ENCODE data around the gene TMEM150B. TPM values are rescaled to one million over a fixed set of nuclear protein-coding genes. Genes with fewer than 3 reads are reported as not detected.

The TMEM150B gene
- total RNA-seq, 1 experiment from 2014 or later, result 1.6 TPM

GRCh38 chr19:55373306-55373992 is 48.3 kb upstream of the TMEM150B start:
- ChIA-PET CTCF (no interaction called here), POLR2A (interaction anchor here (0.5 to 1.2 kb wide), 5 partner anchors 10 to 103 kb away, joined by 3 to 10 read pairs (median 4); partner anchors contain the start of genes KMT5C, TMEM238 and ZNF628)
- Mint-ChIP-seq H3K27me3 (ENCODE audit: insufficient read depth, unreplicated experiment) (peaks cover 7% of the 10 kb centered on the region), H3K4me1 (ENCODE audit: low read depth, unreplicated experiment) (peaks cover 35% of the 10 kb centered on the region), H3K9me3 (ENCODE audit: unreplicated experiment) (no peaks in the 10 kb centered on the region), H3K4me3 (ENCODE audit: unreplicated experiment) (peak overlapping the region; percentile 66), H3K27ac (ENCODE audit: unreplicated experiment) (peak overlapping the region; percentile 56), H3K36me3 (ENCODE audit: insufficient read depth, unreplicated experiment) (peaks cover 38% of the 10 kb centered on the region)
- Histone ChIP-seq H3K4me1 (peaks cover 43% of the 10 kb centered on the region), H3K9me3 (no peaks in the 10 kb centered on the region), H3K27me3 (replicated peaks; ENCODE audit: control insufficient read depth, insufficient read depth, low read length) (no peaks in the 10 kb centered on the region; the same call in none of the 2 replicates), H3K36me3 (ENCODE audit: control insufficient read depth, insufficient read depth, low read length) (no peaks in the 10 kb centered on the region), H3K4me3 (ENCODE audit: low read depth, low read length) (no peak overlapping the region)
- intact Hi-C loops (cut with micrococcal nuclease; ENCODE audit: unreplicated experiment), result no loop called here
- DNase-seq, result peak; percentile 37 to 67
- no peak for TF ChIP-seq CTCF (IDR thresholded peaks at IDR 0.05; ENCODE audit: insufficient read depth in 1 of 2, low read depth in 1 of 2, low read length in 1 of 2, severe bottlenecking in 1 of 2, unreplicated experiment in 1 of 2)
- BruUV-seq (replicated peaks), result no TSS peak

GRCh38 chr19:55372316-55373081 is 47.4 kb upstream of the TMEM150B start:
- no peak overlapping the region for H3K4me3 ChIP-seq (ENCODE audit: low read depth, low read length)
- H3K27me3 ChIP-seq (replicated peaks; ENCODE audit: control insufficient read depth, insufficient read depth, low read length), result no peaks in the 10 kb centered on the region; the same call in none of the 2 replicates
- H3K36me3 Mint-ChIP-seq (ENCODE audit: insufficient read depth, unreplicated experiment), result peaks cover 38% of the 10 kb centered on the region
- H3K27me3 Mint-ChIP-seq (ENCODE audit: insufficient read depth, unreplicated experiment), result peaks cover 7% of the 10 kb centered on the region
- no peak overlapping the region for H3K4me3 Mint-ChIP-seq (ENCODE audit: unreplicated experiment)
- H3K27ac Mint-ChIP-seq (ENCODE audit: unreplicated experiment), result peak overlapping the region; percentile 7
- no peak for TF ChIP-seq CTCF (IDR thresholded peaks at IDR 0.05; ENCODE audit: insufficient read depth in 1 of 2, low read depth in 1 of 2, low read length in 1 of 2, severe bottlenecking in 1 of 2, unreplicated experiment in 1 of 2)
- CTCF ChIA-PET, result no interaction called here
- H3K9me3 ChIP-seq, result no peaks in the 10 kb centered on the region
- peak; percentile 34 to 62 for DNase-seq
- POLR2A ChIA-PET, result interaction anchor here (0.8 kb wide), 2 partner anchors 11 to 86 kb away, joined by 4 to 10 read pairs; partner anchors contain the start of gene TMEM238
- peaks cover 35% of the 10 kb centered on the region for H3K4me1 Mint-ChIP-seq (ENCODE audit: low read depth, unreplicated experiment)
- intact Hi-C loops (cut with micrococcal nuclease; ENCODE audit: unreplicated experiment), result no loop called here
- H3K36me3 ChIP-seq (ENCODE audit: control insufficient read depth, insufficient read depth, low read length), result no peaks in the 10 kb centered on the region
- H3K4me1 ChIP-seq, result peaks cover 43% of the 10 kb centered on the region
- H3K9me3 Mint-ChIP-seq (ENCODE audit: unreplicated experiment), result no peaks in the 10 kb centered on the region
- BruUV-seq (replicated peaks), result no TSS peak

GRCh38 chr19:55370305-55370988 is 45.3 kb upstream of the TMEM150B start, which contains the start of gene IL11:
IL11 (minus strand) TSS chr19:55370463; CDS start chr19:55370310, 153 bp downstream.
- ChIA-PET POLR2A (no interaction called here), CTCF (no interaction called here)
- BruUV-seq (replicated peaks), result no TSS peak
- intact Hi-C loops (cut with micrococcal nuclease; ENCODE audit: unreplicated experiment), result no loop called here
- no peak for DNase-seq
- Mint-ChIP-seq H3K27me3 (ENCODE audit: insufficient read depth, unreplicated experiment) (peaks cover 7% of the 10 kb centered on the region), H3K9me3 (ENCODE audit: unreplicated experiment) (no peaks in the 10 kb centered on the region), H3K4me3 (ENCODE audit: unreplicated experiment) (peak within 1 kb of the TSS; percentile 91), H3K4me1 (ENCODE audit: low read depth, unreplicated experiment) (peaks cover 28% of the 10 kb centered on the region), H3K27ac (ENCODE audit: unreplicated experiment) (peak within 1 kb of the TSS; percentile 36), H3K36me3 (ENCODE audit: insufficient read depth, unreplicated experiment) (peaks cover 29% of the 10 kb centered on the region)
- Histone ChIP-seq H3K4me3 (ENCODE audit: low read depth, low read length) (peak within 1 kb of the TSS; percentile 57), H3K4me1 (peaks cover 30% of the 10 kb centered on the region), H3K36me3 (ENCODE audit: control insufficient read depth, insufficient read depth, low read length) (no peaks in the 10 kb centered on the region), H3K9me3 (no peaks in the 10 kb centered on the region), H3K27me3 (replicated peaks; ENCODE audit: control insufficient read depth, insufficient read depth, low read length) (no peaks in the 10 kb centered on the region; the same call in none of the 2 replicates)
- no peak for TF ChIP-seq CTCF (IDR thresholded peaks at IDR 0.05; ENCODE audit: insufficient read depth in 1 of 2, low read depth in 1 of 2, low read length in 1 of 2, severe bottlenecking in 1 of 2, unreplicated experiment in 1 of 2)
